HG02759 (cell line): ENCODE measurements around the gene IL20RA.

Experiments
- ATAC-seq: cut with Tn5 transposase; IDR thresholded peaks from one replicate; pipeline ENCODE4 v1.9.1; 2021; ENCODE audit warnings: mild to moderate bottlenecking, moderate library complexity; ENCODE audit not compliant: unreplicated experiment

Gene IL20RA

DNA sequence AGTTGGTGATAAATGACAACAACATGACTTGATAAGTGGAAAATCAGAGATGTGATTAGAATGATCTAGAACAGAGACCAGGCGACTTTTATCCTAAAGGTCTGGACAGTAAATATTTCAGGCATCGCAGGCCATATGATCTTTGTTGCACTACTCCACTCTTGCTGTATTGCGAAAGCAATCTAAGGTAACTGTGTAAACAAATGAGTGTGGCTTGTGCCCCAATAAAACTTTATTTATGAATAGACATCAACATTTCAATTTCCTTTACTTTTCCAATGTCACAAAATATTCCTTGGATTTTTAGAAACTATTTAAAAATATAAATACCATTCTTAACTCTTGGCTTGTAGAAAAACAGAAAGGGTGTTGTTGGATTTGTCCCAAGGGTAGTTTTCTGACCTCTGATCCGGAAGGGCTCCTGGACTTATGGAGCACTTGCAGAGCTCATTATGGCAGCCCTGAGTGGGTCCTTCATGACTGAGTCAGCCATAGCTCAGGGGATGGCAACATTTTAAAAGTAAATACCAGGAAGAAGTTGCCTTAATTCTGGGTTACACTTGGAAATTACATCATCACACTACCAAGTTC is 34.5 kb downstream of the IL20RA start:
- ATAC-seq = no peak

DNA sequence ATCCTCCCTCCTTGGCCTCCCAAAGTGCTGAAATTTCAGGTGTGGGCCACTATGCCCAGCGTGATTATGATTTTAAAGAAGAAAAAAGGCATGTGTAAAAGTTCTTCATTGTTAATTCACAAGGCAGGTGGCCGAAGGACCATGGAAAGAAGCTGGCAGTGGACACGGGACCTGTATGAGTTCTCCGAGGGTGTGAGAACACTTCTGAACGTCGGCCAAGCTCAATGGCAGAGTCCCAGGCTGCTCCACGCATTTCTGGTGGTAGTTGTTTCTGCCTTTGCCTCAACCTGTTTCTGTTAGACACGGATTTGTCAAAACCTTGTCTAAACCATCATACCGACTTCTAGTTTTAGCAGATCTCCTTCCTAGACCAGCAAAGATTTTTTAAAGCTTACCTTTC is 36.6 kb downstream of the IL20RA start:
- ATAC-seq = no peak

DNA sequence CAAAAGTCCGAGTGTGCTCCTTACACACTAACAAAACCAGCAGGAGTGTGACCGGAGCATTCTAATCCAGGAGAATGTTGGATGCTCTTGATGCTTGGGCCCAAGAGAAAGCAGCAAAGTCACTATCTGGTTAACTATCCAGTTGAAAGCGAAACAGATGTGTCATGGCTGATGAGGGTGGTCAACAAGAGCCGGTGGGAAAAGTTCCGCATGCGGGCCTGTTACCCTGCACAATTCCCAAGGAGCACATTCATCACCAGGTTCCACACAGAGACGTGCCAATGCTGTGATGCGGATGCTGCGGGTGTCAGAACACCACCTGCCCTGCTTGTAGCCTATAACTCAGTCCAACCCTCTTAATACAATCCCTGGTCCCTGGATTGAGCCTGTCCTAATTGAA is 38.7 kb downstream of the IL20RA start:
- ATAC-seq = no peak

DNA sequence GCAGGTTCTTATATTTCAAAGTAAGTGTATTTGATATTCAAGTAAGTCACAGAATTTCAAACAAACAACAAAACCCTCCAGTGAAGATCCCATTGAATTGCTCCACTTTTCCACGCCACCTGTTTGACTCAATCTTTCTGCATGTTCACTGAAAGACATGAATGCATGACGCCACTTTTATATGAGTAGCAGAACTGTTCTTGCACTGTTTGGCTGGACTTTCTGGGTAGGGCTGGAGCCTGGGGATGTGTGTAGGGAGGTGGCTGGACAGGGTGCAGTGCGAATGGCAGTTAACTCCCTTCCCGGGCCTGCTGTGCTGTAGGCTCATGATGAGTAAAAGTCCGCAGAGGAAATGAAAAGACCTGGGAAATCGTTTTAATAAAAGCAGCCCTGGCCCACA is 39.7 kb downstream of the IL20RA start:
- ATAC-seq = no peak

DNA sequence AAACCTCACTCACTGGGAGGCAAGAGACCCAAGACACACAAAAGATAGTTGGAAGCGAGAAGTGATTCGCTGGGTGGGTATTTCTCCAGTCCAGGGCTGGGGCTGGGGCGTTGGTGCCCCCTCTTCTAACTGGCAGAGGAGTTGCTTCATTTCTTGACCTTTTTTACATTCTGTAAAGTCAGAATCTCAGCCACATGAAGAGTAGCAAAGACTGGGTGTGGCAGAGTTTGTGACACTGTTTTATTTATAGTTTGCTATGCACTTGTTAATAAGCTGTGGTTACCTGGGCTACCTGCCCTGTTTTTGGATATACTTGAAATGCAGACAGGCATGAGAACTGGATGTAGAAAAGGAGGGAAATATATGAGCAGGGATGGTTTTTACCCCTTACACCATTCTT is 42.3 kb downstream of the IL20RA start:
- no peak for ATAC-seq

DNA sequence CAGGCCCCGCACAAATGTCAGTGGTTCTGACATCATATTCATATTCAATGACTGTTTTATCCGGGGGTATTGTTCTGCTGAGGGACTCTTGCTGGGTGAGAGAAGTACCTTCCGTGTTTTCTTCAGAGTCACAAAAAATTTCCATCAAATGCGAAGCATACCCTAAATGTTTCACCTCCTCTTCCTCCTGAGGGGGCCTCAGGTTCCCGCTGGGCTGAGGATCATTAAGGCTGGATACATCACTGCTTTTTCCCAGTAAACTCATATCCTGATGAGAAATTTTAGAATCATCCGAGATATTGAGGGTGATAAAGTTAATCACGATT is 42.8 kb downstream of the IL20RA start:
- no peak for ATAC-seq

DNA sequence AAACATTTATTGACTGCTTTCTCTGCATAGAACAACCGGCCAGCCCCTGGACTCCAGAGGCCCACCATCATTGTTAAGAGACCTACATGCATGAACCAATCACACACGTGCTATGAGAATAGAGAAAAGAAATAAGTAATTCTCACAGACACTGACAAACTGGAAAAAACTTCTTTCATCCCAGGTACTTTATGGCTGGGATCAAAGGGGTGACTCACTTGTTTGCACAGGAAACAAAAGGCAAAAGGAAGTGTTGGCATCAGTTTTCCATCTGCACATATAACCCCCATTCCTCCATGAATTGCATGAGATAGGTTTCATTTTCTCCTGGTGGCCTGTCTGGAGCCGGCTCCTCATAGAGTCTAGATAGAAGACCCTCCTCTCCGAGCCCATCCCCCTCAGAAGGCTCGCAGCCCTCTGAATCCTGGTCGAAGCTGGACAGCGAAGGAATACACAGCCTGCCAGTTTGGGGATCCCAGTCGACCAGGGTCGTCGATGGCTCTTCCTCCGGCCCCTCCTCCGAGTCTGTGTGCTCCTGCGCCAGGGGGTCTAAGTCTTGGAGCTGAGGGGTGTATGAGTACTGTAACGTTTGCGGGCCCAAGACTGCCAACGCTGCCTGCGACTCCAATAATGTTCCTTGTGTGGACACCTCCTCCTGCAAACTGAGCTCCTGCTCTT is 43.3 kb downstream of the IL20RA start:
- no peak for ATAC-seq

DNA sequence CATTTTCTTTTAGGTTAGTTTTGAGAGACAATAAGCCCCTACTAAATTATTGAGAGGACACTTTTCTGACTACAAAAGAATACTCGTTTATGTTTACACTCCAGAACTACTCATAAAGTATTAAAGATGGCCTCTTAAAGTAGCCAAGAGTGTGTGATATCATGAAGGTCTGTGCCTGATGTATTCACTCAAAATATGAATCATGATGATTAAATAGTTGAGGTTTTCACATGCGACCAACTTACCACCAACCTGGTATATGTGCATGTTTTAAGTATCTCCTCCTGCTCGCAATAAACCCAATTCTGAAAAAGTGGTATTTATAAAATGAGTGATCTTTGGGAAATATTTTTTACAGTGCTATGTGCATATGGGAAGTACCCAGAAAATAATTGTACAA is 43.9 kb downstream of the IL20RA start:
- no peak for ATAC-seq

DNA sequence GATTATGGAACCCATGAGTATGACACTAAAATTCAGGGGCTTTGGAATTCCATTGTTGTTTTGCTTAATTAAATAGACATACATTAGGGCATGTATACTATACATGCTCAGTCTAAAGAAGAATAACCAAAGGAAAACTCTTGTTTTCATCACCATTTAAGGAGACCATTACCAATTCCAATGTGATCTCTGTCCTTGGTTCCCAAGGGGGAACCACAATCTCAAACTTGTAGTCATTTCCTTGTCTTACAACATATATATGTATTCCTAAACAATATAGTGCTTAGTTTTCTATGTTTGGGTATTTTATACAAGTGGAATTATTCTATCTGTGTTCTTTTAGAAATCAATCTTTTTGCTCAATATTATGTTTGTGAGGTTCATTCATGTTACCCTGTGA is 49.2 kb downstream of the IL20RA start:
- no peak for ATAC-seq

DNA sequence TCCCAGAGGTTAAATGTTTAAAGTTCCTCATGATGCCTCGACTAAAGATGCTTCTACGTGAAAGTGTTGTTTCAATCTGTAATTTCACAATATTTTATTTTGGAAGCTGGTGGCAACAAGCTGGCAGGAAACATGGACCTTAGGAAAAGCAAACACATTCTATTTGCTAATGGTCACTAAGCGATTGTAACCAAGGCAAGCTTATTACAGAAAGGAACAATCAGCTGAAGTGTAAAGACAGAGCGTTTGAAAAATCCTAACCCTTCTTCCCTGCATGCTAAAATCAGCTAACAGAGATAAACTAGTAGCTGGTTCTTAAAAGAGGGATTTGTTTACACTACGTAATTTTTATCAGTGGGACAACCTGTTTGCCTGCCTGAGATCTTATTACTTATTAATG is 50.0 kb downstream of the IL20RA start:
- ATAC-seq = no peak

DNA sequence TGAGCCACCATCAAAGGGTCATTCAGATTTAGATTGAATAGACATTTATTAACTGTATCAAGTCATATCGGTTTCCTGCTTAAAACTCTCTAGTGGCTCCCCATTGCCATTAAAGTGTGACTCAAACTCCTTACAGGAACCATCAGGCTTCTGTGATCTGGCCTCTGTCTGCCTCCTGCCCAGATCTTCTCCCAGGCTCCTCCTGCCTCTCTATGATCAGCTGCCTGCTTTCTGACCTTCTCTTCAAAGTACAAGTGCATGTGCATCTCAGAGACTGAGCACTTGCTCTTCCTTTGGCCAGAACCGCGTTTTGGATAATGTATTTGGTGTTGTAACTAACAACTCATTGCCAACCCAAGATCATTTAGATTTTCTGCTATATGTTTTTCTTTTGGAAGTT is 52.7 kb downstream of the IL20RA start:
- no peak for ATAC-seq

DNA sequence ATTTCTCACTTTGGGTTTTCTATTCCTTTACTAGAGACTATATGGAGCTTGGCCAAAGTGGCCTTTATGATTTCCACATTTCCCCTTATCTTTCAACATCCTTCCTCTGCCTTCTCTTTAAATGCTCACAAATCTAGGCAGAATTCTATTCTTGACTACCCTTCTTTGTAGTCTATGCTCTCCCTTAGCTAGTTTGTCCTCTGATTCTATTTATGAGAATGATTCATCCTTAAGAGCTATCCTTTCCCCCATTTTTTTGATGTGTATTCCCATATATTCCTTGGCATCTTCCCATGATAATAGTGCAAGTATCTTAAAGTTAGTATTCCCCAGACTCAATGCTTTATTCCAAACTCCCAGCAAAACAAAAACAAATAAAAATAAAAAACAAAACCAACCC is 53.1 kb downstream of the IL20RA start:
- no peak for ATAC-seq

DNA sequence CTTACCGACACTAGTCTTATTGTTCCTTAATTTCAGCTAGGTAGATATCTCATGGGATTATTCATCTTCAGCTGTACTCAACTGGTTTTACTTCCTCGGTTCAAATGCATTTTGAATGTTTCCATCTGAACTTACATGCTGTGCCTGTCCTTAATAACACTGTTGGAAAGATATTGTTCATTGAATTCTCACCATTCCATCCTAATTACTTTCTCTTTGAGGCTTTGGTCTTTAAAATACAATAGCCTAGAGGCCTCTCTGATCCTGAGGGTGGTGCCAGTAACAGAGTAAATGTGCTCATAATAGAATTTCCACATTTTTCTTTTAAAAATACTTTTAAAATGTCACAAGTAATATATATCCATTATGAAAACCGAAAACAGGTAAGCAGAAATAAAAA is 54.0 kb downstream of the IL20RA start:
- ATAC-seq = no peak

DNA sequence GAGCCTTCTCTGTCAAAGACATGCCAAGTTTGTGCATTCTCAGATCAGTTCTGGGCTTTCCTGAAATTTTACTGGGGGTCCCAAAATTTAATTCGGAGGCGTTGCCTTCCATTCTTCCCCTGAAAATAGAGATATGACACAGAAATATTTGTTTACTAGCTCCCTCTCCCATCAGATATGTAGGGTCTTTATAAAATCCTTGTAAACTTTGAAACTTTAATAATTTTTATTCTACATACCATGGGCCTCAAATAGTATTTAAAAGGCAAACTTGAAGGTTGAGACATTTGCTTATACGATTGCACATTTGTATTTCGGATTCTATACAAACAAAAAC is 54.6 kb downstream of the IL20RA start:
- no peak for ATAC-seq

DNA sequence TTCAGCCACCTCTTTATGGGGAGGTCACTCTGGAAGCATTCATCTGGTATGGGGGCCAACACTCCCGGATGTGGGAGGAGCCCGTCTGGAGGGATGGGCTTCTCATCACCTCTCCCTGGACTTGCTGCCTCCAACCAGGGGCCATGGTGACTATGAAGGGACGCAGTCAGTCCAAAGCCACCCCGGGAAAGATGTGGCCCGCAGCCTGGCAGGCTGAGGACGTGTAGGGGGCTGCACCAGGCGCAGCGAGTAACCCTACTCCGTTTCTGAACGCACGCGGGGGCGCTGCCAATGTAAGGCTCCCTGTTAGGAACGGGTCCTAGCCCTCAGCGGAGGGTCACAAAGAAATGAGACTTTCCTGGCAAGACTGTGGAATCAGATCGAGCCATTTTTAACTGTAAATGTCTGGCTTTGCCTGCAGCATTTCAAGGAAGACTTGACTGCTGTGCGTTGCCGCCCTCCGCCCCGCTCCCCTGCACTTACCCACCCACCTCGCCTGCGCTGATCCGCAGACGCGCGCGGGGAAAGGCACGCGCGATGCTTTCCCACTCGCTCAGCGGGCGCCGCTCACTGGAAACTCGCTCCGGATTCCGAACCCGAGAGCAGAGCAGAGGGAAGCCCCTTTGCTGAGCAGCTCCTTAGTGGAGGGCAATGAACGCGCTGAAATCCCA is 55.1 kb downstream of the IL20RA start:
- ATAC-seq = no peak

DNA sequence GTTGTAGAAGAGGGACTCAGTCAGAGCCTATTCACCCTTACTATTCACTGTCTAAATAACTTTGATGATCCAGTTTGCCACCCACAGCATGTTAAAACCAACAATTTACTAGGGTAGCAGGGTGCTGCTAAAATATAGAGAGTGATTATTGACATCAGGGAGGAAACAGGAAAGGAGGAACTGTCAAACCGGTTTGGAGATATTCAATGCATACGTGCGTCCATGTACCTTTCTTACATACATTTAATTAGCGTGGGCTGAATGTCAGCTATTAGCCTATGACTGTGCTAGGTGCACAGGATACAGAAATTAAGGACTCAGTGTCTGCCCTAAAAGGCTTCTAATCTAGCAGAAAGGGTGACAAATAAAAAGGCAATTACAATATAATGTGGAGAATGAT is 57.2 kb downstream of the IL20RA start:
- ATAC-seq = no peak

DNA sequence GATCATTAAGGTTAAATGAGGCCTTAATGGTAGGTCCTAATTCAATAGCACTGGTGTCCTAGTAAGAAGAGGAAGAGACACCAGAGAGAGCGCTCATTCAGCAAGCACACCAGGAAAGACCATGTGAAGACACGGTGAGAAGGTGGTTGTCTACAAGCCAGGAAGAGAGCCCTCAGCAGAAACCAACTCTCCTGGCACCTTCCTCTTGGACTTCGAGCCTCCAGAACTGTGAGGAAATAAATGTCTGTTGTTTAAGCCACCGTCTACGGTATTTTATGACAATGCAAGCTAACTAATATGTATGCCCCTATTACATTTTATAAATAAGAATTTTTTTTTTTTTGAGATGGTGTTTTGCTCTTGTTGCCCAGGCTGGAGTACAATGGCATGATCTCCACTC is 59.3 kb downstream of the IL20RA start:
- ATAC-seq = no peak

DNA sequence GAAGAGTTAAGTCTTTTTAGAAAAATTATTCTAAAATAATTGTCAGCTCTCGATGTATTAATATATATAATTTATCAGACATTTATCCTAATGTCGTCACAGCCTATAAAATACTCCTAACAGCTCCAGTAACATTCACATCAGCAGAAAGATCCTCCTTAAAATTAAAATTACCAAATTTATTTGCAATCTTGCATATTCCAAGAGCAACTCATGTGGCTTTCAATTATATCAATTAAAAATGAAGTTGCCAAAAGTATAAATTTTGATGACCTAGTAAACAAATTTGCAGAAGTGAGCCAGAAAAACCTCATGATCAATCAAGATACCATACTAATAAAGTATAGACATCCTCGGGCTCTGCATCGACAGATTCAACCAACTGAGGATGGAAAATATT is 60.2 kb downstream of the IL20RA start:
- ATAC-seq = no peak

DNA sequence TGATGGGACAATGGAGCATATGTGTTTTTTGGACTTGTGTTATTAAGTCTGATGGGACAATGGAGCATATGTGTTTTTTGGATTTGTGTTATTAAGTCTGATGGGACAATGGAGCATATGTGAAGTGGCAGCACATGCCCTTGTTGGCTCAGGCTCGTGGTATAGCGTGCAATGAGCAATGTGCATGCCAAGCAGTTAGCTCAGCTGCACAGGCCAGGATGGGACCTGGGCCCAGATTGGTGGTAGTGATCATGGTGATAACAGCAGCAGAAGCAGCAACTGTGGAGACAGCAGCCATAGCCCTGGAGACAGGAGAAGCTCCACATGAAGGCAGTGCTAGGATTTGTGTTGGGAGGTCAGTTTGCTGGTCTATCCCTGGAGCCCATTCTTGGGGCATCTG is 61.1 kb downstream of the IL20RA start:
- ATAC-seq = no peak

DNA sequence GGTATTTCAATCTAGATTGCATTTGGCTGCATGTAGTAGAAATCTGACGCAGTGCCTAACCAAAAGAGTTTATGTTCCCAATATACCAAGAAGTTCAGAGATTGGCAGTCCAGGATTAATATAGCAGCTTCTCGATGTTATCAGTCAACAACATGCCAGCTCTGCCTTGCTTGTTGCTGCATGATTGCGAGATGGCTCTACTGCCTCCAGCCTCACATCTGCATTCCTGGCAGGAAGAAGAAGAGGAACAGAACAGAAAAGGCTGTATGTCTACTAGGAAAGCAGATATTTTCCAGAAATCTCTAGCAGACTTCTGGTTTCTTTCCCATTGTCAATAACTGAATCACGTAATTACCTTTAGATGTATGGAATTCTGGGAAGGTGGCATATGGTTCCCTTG is 61.8 kb downstream of the IL20RA start:
- no peak for ATAC-seq

DNA sequence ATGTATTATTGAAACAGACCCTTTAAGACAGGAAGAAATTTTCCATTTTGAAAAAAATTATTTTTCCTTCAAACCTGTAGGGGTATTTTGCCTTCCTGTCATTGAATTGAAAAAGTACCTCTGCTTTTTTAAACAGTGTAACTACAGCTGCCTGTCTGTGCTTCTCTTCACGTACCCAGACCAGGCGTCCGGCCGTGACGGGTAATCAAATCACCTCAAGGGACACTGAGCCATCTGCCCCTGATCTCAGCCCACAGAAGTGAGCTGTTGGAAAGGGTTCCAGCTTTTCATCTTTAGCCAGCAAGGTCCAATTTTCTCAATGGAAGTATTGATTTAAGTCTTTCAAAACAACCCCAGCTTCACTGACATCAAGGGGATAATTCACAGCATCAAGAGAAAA is 64.7 kb downstream of the IL20RA start:
- no peak for ATAC-seq

DNA sequence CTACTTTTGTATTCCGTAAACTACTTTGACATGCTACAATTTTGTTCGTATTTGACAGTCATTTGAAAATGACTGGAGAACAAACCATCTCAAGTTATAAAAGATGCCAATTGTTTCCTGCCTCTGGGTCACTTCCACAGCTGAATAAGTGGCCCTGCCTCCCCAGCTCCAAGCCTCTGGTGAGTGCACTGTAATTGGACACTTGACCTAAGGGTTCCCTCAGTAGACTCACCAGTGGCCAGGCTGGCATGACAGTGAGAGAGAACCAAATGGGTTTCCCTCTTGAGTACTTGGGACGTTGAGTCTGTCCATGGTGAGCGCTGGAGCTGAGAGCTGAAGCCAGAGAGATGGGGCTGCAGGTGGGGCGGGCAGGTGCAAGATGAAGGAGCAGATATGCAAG is 65.6 kb downstream of the IL20RA start:
- ATAC-seq = no peak

DNA sequence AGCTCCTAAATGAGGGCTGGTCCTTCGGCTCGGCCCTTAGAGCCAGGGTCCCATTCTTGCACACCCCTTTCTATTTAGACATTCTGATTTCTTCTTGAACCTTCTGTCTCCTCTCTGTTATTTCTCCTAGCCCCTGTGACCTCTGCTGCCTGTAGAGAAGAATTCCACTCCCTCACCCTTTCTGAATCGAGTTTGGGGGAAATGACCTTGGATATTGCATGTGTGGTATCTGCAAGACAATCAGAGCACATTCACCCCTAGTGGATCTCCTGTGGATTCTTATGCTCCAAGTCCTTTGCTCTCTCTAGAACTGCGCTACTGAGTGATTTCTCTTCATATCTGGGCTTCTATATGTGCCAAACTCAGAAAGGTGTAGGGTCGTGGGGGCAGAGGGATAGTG is 67.7 kb downstream of the IL20RA start:
- no peak for ATAC-seq
